ENCODE measurements around the gene LMBRD2.

LMBRD2 gene

DNA sequence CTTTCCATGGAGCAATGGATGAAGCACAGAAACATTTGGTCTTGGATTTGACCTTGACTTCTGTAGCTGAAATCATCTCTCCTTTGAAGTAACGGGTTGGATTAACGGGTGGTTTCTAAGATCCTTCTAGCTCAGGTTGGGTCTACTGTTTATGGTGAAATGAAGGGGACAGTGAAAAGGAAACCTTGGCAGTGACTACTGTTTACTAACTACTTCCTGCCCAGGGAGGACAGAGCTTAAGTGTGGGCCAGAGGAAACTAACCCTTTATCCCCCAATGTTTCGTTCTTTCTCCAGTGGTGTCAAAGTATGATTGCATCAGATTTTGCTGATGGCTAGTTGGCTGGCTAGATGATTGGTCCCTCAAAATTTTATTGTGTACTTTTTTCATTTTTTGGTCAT is 22.4 kb upstream of the LMBRD2 start:
- peaks cover 4% of the 10 kb centered on the region for H3K4me1 Mint-ChIP-seq (ENCODE audit: low read depth)
- no peak for DNase-seq (ENCODE audit: low spot score)
- no peak overlapping the region for H3K4me3 Mint-ChIP-seq
- H3K27ac Mint-ChIP-seq: no peak overlapping the region
- H3K9me3 Mint-ChIP-seq: no peaks in the 10 kb centered on the region
- peaks cover 58% of the 10 kb centered on the region for H3K36me3 Mint-ChIP-seq (ENCODE audit: low read depth)
- H3K27me3 Mint-ChIP-seq (ENCODE audit: low read depth): no peaks in the 10 kb centered on the region

DNA sequence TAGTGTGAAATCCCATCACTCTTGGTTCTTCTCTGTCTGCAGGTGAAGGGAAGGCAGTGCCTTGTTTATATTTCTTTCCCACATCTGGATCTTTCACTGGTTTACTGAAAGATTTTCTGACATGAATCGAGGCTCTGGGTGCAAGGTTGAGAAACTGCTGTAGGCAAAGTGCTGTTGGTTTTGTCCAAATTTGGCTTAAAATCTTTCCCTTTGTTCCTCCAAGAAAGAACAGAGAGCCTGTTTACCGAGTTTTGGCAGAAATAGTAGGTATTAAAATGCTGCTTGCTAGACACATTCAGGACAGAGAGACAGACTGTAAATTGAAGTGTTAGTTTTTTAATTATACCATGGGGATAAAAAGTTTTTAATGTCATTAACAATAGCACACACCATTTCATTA is 21.7 kb upstream of the LMBRD2 start:
- Mint-ChIP-seq H3K9me3 (no peaks in the 10 kb centered on the region), H3K36me3 (ENCODE audit: low read depth) (peaks cover 59% of the 10 kb centered on the region), H3K27ac (no peak overlapping the region), H3K4me3 (no peak overlapping the region), H3K27me3 (ENCODE audit: low read depth) (no peaks in the 10 kb centered on the region), H3K4me1 (ENCODE audit: low read depth) (peaks cover 7% of the 10 kb centered on the region)
- no peak for DNase-seq (ENCODE audit: low spot score)

DNA sequence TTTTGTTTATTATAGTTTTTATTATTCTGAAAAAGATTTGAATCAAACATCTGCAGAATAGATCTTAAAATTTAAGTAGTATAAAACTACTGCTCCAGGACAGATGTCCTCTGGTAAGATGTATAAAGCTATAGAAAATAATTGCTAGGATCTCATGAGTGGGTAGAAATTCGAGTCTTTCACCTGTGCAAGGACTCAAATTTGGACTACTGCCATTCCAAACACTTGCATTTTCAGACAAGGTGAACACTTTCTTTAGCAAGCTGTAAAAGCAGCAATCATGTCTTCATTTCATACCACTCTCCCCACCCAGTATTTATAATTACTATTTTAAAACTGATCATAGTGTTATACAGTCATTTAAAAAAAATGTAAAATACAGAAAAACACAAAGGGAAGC is 20.9 kb upstream of the LMBRD2 start:
- no peaks in the 10 kb centered on the region for H3K27me3 Mint-ChIP-seq (ENCODE audit: low read depth)
- DNase-seq (ENCODE audit: low spot score): no peak
- no peak overlapping the region for H3K4me3 Mint-ChIP-seq
- H3K27ac Mint-ChIP-seq: no peak overlapping the region
- no peaks in the 10 kb centered on the region for H3K9me3 Mint-ChIP-seq
- peaks cover 64% of the 10 kb centered on the region for H3K36me3 Mint-ChIP-seq (ENCODE audit: low read depth)
- H3K4me1 Mint-ChIP-seq (ENCODE audit: low read depth): peaks cover 13% of the 10 kb centered on the region

DNA sequence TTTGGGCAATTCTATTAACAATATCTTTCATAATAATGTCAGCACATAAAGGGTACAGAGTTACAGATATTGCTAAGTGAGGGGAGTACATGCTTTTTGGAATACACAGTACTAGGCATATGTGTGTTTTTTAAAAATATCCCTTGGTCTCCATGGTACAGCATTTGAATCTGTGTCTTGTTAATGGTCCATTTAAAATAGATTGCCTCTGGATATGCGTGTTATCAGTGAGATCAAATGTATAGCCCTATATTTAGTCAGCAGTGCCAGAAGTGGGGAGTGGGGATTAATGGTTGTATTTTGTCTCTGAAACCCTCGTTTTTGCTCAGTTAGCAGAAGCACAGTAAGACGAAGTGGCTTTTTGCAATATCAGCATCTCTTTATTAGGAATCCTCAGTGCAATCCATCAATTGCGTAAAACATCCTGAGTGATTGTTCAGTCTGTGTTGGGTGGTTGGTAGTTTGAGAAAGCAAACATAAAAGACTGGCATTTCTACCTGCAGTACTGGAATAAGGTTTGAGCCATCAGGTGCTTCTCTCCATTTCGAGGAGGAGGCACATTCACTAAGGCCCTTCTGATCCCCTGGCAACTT is 19.2 kb upstream of the LMBRD2 start:
- Mint-ChIP-seq H3K4me3 (no peak overlapping the region), H3K9me3 (no peaks in the 10 kb centered on the region), H3K4me1 (ENCODE audit: low read depth) (peaks cover 15% of the 10 kb centered on the region), H3K27me3 (ENCODE audit: low read depth) (no peaks in the 10 kb centered on the region), H3K27ac (no peak overlapping the region), H3K36me3 (ENCODE audit: low read depth) (peaks cover 70% of the 10 kb centered on the region)
- no peak for DNase-seq (ENCODE audit: low spot score)

DNA sequence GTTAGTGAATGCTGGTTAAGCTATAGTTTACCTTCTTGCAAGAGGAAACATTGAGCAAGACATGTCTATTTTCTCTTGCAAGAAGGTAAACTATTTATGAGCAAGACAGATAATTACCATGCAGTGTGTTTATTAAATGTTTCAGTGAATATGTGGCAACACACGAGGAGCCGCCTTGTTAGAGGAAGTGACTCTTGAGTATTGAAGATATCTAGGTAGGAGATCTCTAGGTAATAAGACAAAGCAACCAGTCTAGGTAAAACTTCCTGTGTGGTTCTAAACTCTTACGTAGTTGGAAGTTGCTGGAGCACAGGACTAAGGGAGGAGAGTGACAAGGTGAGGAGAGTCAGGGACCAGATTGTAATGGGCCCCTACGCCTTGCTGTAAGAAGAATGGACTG is 17.1 kb upstream of the LMBRD2 start:
- Mint-ChIP-seq H3K36me3 (ENCODE audit: low read depth) (peaks cover 62% of the 10 kb centered on the region), H3K4me1 (ENCODE audit: low read depth) (peaks cover 11% of the 10 kb centered on the region), H3K4me3 (peak overlapping the region; percentile 37), H3K27me3 (ENCODE audit: low read depth) (no peaks in the 10 kb centered on the region), H3K27ac (peak overlapping the region; percentile 79), H3K9me3 (no peaks in the 10 kb centered on the region)
- no peak for DNase-seq (ENCODE audit: low spot score)

DNA sequence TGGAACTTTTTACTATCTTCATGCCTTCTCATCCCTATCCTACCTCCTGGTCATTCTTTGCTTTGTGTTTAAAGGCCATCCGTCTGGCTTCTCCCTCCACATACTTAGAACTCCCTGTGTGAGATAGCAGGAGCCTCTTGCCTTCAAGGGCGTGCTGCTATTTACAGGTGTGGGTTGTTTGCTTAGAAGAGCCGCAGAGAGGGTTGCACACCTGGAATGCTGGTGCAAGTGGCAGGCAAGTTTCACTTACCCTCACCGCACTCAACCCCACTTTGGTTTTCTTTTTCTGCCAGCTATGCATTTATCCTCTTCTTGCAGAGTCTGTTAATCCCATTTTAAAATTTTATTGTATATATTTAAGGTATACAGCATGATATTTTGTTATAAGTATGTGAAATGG is 12.8 kb upstream of the LMBRD2 start:
- Mint-ChIP-seq H3K27ac (no peak overlapping the region), H3K27me3 (ENCODE audit: low read depth) (no peaks in the 10 kb centered on the region), H3K4me1 (ENCODE audit: low read depth) (peaks cover 23% of the 10 kb centered on the region), H3K36me3 (ENCODE audit: low read depth) (peaks cover 65% of the 10 kb centered on the region), H3K9me3 (no peaks in the 10 kb centered on the region), H3K4me3 (no peak overlapping the region)
- no peak for DNase-seq (ENCODE audit: low spot score)

DNA sequence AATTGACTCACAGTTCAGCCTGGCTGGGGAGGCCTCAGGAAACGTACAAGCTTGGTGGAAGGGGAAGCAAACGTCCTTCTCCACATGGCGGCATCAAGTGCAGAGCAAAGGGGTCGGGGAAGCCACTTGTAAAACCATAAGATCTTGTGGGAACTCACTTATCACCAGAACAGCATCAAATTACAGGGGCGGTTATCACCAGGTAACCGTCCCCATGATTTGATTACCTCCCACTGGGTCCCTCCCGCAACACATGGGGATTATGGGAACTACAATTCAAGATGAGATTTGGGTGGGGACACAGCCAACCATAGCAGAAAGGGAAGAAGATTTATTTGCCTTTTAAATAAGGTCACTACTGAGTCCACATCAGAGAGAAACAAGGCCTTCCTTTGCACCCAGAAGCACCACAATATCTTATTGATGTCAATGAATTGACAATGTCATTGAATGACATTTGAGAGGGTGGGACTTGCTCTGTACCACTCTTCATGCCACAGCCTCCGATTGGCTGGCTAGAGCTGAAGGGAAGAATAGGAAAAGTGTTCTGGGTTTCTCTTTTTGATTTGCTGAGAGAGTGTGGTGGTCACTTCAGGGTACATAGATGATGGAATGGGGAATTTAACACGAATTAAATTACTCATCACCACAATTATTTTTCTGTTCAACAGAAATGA is 11.3 kb upstream of the LMBRD2 start:
- Mint-ChIP-seq H3K4me1 (ENCODE audit: low read depth) (peaks cover 26% of the 10 kb centered on the region), H3K4me3 (no peak overlapping the region), H3K9me3 (no peaks in the 10 kb centered on the region), H3K27ac (no peak overlapping the region), H3K36me3 (ENCODE audit: low read depth) (peaks cover 62% of the 10 kb centered on the region), H3K27me3 (ENCODE audit: low read depth) (no peaks in the 10 kb centered on the region)
- DNase-seq (ENCODE audit: low spot score): no peak

DNA sequence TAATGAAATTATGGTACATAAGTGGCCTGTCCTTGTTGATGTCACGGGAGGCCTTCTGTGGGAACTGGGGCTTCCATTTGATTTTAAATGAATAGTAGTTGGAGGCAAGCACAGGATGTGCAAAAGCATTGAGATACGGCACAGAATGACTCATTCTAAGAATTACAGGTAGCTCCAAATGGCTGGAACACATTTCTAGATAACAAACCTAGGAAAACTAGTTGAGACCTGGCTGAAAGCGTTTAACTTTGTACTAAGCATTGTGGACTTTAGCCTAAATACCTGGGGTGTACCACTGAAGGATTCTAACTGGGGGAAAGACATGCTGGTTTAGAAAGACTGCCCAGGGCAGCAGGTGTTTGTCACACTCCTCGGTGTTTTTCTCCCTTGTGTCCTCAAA is 9.7 kb upstream of the LMBRD2 start:
- H3K27ac Mint-ChIP-seq: no peak overlapping the region

DNA sequence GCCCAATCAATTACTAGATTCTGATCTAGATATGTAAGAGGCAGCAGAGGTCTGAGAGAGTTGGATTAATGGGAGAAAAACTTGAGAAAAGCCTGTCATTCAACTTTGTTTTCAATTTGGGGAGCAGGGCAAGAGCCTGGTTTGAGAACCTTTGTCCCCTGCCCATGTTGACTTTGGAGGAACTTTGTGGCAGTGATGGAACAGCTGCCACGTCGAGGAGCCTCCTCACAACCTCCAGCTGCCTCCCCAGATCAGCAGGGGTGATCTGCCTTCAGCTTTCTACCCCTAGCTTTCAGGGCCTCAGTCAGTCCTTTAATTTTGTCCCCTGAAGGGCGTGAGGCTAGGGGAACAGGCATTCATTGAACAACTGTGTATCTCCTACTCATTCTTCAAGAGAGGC is 8.9 kb upstream of the LMBRD2 start:
- H3K9me3 Mint-ChIP-seq: no peaks in the 10 kb centered on the region
- H3K4me3 Mint-ChIP-seq: no peak overlapping the region
- no peak overlapping the region for H3K27ac Mint-ChIP-seq
- H3K4me1 Mint-ChIP-seq (ENCODE audit: low read depth): peaks cover 33% of the 10 kb centered on the region
- peaks cover 64% of the 10 kb centered on the region for H3K36me3 Mint-ChIP-seq (ENCODE audit: low read depth)
- DNase-seq (ENCODE audit: low spot score): no peak
- no peaks in the 10 kb centered on the region for H3K27me3 Mint-ChIP-seq (ENCODE audit: low read depth)

More for the DNA sequence above, 9.7 kb upstream of the LMBRD2 start:
- Mint-ChIP-seq H3K9me3 (no peaks in the 10 kb centered on the region), H3K4me3 (no peak overlapping the region), H3K27me3 (ENCODE audit: low read depth) (no peaks in the 10 kb centered on the region), H3K36me3 (ENCODE audit: low read depth) (peaks cover 62% of the 10 kb centered on the region), H3K4me1 (ENCODE audit: low read depth) (peaks cover 28% of the 10 kb centered on the region)
- no peak for DNase-seq (ENCODE audit: low spot score)

DNA sequence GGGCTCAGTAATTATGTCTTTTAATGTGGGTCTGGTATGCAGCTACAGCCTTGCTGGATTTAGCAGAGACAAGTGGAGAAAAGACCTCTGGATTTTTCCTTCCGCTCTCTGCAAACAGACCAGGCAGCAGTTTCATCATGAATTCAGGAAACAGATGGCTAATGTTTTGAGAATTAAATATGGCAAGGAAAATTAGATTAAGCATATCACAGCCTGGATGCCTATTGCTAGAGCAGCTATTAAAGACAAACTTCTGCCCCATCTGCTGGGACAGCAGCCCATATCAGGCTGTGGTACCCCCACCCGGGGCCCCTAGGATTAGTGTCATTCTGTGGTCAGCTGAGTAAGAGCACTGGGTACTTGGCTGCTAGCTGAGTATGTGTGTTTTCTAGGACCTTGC is 6.5 kb upstream of the LMBRD2 start:
- peaks cover 50% of the 10 kb centered on the region for H3K4me1 Mint-ChIP-seq (ENCODE audit: low read depth)

DNA sequence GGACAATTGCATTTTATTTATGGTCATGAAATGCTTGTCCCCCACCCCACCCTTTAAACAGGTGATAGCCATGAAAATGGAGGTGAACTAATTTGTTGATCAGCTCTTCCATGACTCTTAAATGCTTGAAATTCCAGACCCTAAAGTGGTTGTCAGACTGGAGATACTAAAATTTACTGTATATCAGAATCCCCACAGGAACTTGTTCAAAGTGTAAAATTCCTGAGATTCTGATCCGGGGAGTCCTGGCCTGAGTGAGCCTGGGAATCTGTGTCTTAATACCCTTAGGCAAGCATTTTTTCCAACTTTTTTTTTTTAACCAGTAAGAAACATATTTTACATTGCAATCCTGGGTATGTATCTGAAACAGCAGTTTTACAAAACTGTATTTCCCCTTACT is 4.9 kb upstream of the LMBRD2 start:
- H3K9me3 Mint-ChIP-seq: no peaks in the 10 kb centered on the region
- H3K4me1 Mint-ChIP-seq (ENCODE audit: low read depth): peaks cover 52% of the 10 kb centered on the region
- no peak for DNase-seq (ENCODE audit: low spot score)
- no peak overlapping the region for H3K27ac Mint-ChIP-seq
- H3K36me3 Mint-ChIP-seq (ENCODE audit: low read depth): peaks cover 68% of the 10 kb centered on the region
- H3K4me3 Mint-ChIP-seq: no peak overlapping the region
- no peaks in the 10 kb centered on the region for H3K27me3 Mint-ChIP-seq (ENCODE audit: low read depth)

More for the DNA sequence above, 6.5 kb upstream of the LMBRD2 start:
- Mint-ChIP-seq H3K27ac (no peak overlapping the region), H3K4me3 (no peak overlapping the region), H3K9me3 (no peaks in the 10 kb centered on the region), H3K36me3 (ENCODE audit: low read depth) (peaks cover 71% of the 10 kb centered on the region), H3K27me3 (ENCODE audit: low read depth) (no peaks in the 10 kb centered on the region)
- no peak for DNase-seq (ENCODE audit: low spot score)

DNA sequence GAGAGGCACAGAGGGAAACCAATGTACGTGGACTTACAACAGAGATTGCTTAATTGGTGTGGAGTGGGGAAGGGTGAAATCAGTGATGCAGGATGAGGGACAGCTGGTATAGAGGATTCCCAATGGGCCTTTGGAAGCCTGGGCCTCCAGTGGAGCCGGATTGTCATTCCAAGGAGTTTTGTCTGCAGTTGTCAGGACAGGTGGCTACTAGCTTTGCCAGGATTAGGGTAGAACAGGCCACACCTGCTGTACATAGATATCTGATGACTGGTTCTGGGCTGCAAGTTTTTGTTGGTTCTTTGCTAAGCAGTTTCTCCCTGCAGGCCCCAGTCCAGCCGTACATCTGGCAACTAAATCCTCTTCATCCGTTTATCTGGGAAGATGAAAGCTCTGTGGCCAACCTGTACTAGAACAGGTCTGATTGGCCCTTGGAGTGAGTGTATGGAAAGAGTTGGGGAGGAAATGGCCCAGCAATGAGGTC is 4.5 kb upstream of the LMBRD2 start:
- peaks cover 48% of the 10 kb centered on the region for H3K4me1 Mint-ChIP-seq (ENCODE audit: low read depth)

DNA sequence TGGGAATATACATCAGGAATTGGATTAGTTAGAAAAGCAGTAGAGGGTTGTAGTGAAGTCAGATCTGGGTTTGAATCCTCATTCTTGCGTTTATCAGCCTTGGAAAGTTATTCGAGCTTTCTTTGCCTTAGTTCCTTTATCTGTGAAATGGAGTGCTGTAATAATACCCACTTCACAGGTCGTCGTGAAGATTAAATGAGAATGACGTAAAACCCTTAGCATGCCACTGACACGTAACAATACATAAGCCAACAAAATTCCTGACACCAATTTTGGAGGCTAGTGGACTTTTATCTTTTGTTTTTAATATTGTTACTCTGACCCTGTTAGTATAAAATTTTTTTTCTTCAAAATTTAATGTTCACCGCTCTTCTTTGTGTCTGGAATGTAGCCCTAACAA is 3.6 kb upstream of the LMBRD2 start:
- no peaks in the 10 kb centered on the region for H3K27me3 Mint-ChIP-seq (ENCODE audit: low read depth)
- no peak overlapping the region for H3K27ac Mint-ChIP-seq
- peaks cover 64% of the 10 kb centered on the region for H3K36me3 Mint-ChIP-seq (ENCODE audit: low read depth)
- no peak for DNase-seq (ENCODE audit: low spot score)
- H3K4me3 Mint-ChIP-seq: no peak overlapping the region
- H3K4me1 Mint-ChIP-seq (ENCODE audit: low read depth): peaks cover 50% of the 10 kb centered on the region
- H3K9me3 Mint-ChIP-seq: no peaks in the 10 kb centered on the region

More for the DNA sequence above, 4.5 kb upstream of the LMBRD2 start:
- Mint-ChIP-seq H3K36me3 (ENCODE audit: low read depth) (peaks cover 64% of the 10 kb centered on the region), H3K27ac (peak overlapping the region; percentile 2), H3K9me3 (no peaks in the 10 kb centered on the region), H3K27me3 (ENCODE audit: low read depth) (no peaks in the 10 kb centered on the region), H3K4me3 (no peak overlapping the region)
- no peak for DNase-seq (ENCODE audit: low spot score)

DNA sequence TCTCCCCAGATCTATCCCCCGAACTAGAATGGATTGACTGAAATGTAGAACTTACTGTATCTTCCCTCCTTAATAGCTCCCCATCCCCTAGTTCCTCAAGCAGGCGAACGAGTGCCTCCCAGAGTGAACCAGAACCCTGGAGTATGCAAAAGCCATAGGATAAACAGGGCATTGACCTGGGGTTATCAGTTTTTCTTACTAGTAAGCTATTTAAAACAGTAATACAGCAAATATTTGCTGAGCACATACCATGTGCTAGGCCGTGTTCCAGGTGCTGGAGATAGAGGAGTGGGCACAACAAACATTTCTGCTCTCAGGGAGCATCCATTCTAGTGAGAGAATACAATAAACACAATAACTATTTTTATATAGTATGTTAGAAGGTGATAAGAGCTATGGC is 2.0 kb upstream of the LMBRD2 start:
- no peaks in the 10 kb centered on the region for H3K27me3 Mint-ChIP-seq (ENCODE audit: low read depth)
- H3K4me3 Mint-ChIP-seq: peak overlapping the region; percentile 83

DNA sequence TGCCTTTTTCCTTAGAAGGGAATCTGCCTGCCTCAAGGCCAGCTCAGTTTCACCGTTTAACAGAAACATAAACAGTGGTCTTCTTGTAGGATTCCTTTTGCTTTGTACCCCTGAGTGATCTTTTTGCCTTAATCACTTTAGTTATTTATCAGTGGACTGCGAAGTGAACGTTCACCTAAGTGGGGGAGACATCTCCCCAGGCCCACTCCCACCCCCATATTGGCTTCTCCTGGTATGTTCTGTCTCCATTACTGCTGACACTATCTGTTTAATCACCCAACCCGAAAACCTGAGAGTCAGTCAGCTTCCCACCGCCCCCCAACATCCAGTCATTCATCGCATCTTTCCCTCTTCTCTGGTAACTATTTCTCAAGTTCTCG is 1.6 kb upstream of the LMBRD2 start:
- H3K27me3 Mint-ChIP-seq (ENCODE audit: low read depth): no peaks in the 10 kb centered on the region
- peaks cover 50% of the 10 kb centered on the region for H3K36me3 Mint-ChIP-seq (ENCODE audit: low read depth)
- H3K27ac Mint-ChIP-seq: peak overlapping the region; percentile 66
- no peak for DNase-seq (ENCODE audit: low spot score)
- H3K4me1 Mint-ChIP-seq (ENCODE audit: low read depth): peaks cover 47% of the 10 kb centered on the region
- no peaks in the 10 kb centered on the region for H3K9me3 Mint-ChIP-seq
- peak overlapping the region; percentile 83 for H3K4me3 Mint-ChIP-seq

More for the DNA sequence above, 2.0 kb upstream of the LMBRD2 start:
- no peaks in the 10 kb centered on the region for H3K9me3 Mint-ChIP-seq
- DNase-seq (ENCODE audit: low spot score): no peak
- H3K27ac Mint-ChIP-seq: peak overlapping the region; percentile 66
- H3K4me1 Mint-ChIP-seq (ENCODE audit: low read depth): peaks cover 51% of the 10 kb centered on the region
- H3K36me3 Mint-ChIP-seq (ENCODE audit: low read depth): peaks cover 55% of the 10 kb centered on the region
